Astrocyte of the cerebellum (primary cell): ENCODE measurements around the gene PPP1R7.

Experiments
- DNase-seq: peaks from one replicate; pipeline ENCODE4 v3.0.0-alpha.2; 2011; ENCODE audit warnings: low read depth
- H3K4me3 ChIP-seq: 2 replicates; pipeline ENCODE4 v1.5.1; 2011; ENCODE audit warnings: mild to moderate bottlenecking, low read depth, low read length, moderate library complexity
- CTCF ChIP-seq: IDR thresholded peaks from 2 replicates; pipeline ENCODE4 v1.5.1; 2012; ENCODE audit warnings: low read length, low read depth, moderate library complexity, mild to moderate bottlenecking; ENCODE audit errors: missing control alignments
- in situ Hi-C: cut with HindIII; loops from 2 replicates; pipeline ENCODE4 v1.10.0; 2017; ENCODE audit warnings: low sequenced_read_pairs

Gene PPP1R7

GRCh38 chr2:241134711-241135110 lies 15.6 kb upstream of the PPP1R7 start:
- H3K4me3 ChIP-seq: no peak overlapping the region
- in situ Hi-C loops: no loop called here
- TF ChIP-seq CTCF: no peak
- DNase-seq: no peak

- no peak overlapping the region for H3K4me3 ChIP-seq
- DNase-seq: no peak
- TF ChIP-seq CTCF: no peak
- in situ Hi-C loops: no loop called here
These were observed 14.5 kb upstream of the PPP1R7 start for GRCh38 chr2:241135737-241136136.

GRCh38 chr2:241136191-241136590 lies 14.1 kb upstream of the PPP1R7 start:
- H3K4me3 ChIP-seq: no peak overlapping the region
- no peak for DNase-seq
- in situ Hi-C loops: no loop called here
- TF ChIP-seq CTCF: no peak

GRCh38 chr2:241136661-241137260 lies 13.5 kb upstream of the PPP1R7 start:
- no peak overlapping the region for H3K4me3 ChIP-seq
- no peak for DNase-seq
- no peak for TF ChIP-seq CTCF
- in situ Hi-C loops: no loop called here

GRCh38 chr2:241137276-241138190 lies 12.7 kb upstream of the PPP1R7 start:
- no peak for DNase-seq
- H3K4me3 ChIP-seq: no peak overlapping the region
- no peak for TF ChIP-seq CTCF
- in situ Hi-C loops: no loop called here

GRCh38 chr2:241138471-241138870 lies 11.8 kb upstream of the PPP1R7 start:
- no peak for DNase-seq
- in situ Hi-C loops: no loop called here
- TF ChIP-seq CTCF: no peak
- no peak overlapping the region for H3K4me3 ChIP-seq
